MCF 10A (cell line): Measurements from ENCODE around the gene SOX15. TPM values are rescaled to one million over a fixed set of nuclear protein-coding genes. Genes with fewer than 3 reads are reported as not detected.

Source experiments
- BruUV-seq: library from RNA; stranded (reverse); fragments of 400-500 nt; replicated peaks from 2 replicates; lab custom pipeline; 2021; lab: Mats Ljungman, UMichigan
- CTCF ChIA-PET: fragments of 300-600 bp; sonication (Branson Sonifier 250); formaldehyde crosslinking; extraction: SDS; loops from one replicate; lab custom pipeline; 2021; ENCODE audit warnings: antibody characterized with exemption, inconsistent platforms; lab: Yijun Ruan, JAX
- POLR2A ChIA-PET: fragments of 300-600, 350-650 bp; sonication (Branson Sonifier 250); formaldehyde crosslinking; extraction: SDS; loops from one replicate; lab custom pipeline; 2020; ENCODE audit warnings: antibody characterized with exemption, inconsistent platforms; lab: Yijun Ruan, JAX
- DNase-seq: peaks from one replicate; pipeline ENCODE4 v3.0.0-alpha.2; 2018; ENCODE audit not compliant: unreplicated experiment
- H3K27ac Mint-ChIP-seq: one replicate; pipeline ENCODE4 v1.8.0; 2022; ENCODE audit warnings: mild to moderate bottlenecking, low read depth, mixed read lengths; ENCODE audit not compliant: unreplicated experiment
- H3K27me3 Mint-ChIP-seq: one replicate; pipeline ENCODE4 v1.8.0; 2022; ENCODE audit warnings: mixed read lengths; ENCODE audit not compliant: insufficient read depth, unreplicated experiment
- H3K36me3 Mint-ChIP-seq: one replicate; pipeline ENCODE4 v1.8.0; 2022; ENCODE audit warnings: mild to moderate bottlenecking, moderate library complexity, mixed read lengths; ENCODE audit not compliant: insufficient read depth, unreplicated experiment
- H3K4me1 Mint-ChIP-seq: one replicate; pipeline ENCODE4 v1.8.0; 2022; ENCODE audit warnings: mixed read lengths; ENCODE audit not compliant: insufficient read depth, unreplicated experiment
- H3K4me3 Mint-ChIP-seq: one replicate; pipeline ENCODE4 v1.8.0; 2022; ENCODE audit warnings: mild to moderate bottlenecking, moderate library complexity, mixed read lengths; ENCODE audit not compliant: unreplicated experiment
- H3K9me3 Mint-ChIP-seq: one replicate; pipeline ENCODE4 v1.8.0; 2022; ENCODE audit warnings: mixed read lengths; ENCODE audit not compliant: unreplicated experiment
- CTCF ChIP-seq: fragments of 200-600 bp; IDR thresholded peaks from one replicate; pipeline ENCODE4 v1.8.0; 2022; ENCODE audit warnings: antibody characterized with exemption, mild to moderate bottlenecking; ENCODE audit not compliant: unreplicated experiment
- intact Hi-C: fragments of 100-400 bp; cut with micrococcal nuclease; formaldehyde crosslinking; loops from 2 replicates; pipeline ENCODE4 v1.14.1; 2022
- total RNA-seq: library from RNA; stranded (reverse); gene quantifications from 2 replicates; pipeline ENCODE4 v1.2.3, GENCODE V29; 2022

The SOX15 gene
- total RNA-seq, 1 experiment from 2014 or later = 34.4 TPM

GRCh38 chr17:7538891-7539545 is 50.9 kb downstream of the SOX15 start:
- no peaks in the 10 kb centered on the region for H3K4me1 Mint-ChIP-seq
- H3K4me3 Mint-ChIP-seq = no peak overlapping the region
- H3K27ac Mint-ChIP-seq = no peak overlapping the region
- TF ChIP-seq CTCF = no peak
- POLR2A ChIA-PET = interaction anchor here (0.7 kb wide), 1 partner anchor 17 kb away, joined by 3 read pairs; no protein-coding TSS in a partner anchor
- H3K36me3 Mint-ChIP-seq = no peaks in the 10 kb centered on the region
- peaks cover 7% of the 10 kb centered on the region for H3K9me3 Mint-ChIP-seq
- no peak for DNase-seq
- H3K27me3 Mint-ChIP-seq = peaks cover 14% of the 10 kb centered on the region
- intact Hi-C loops = no loop called here
- BruUV-seq = no TSS peak
- CTCF ChIA-PET = interaction anchor here (0.6 to 0.7 kb wide), 2 partner anchors 18 to 19 kb away, joined by 3 read pairs; partner anchors contain the start of gene TNFSF13

Other genes with a start within 250 kb of the SOX15 start
- 9.2 and 10.1 TPM in 2 replicates for gene KCTD11, start 237.9 kb downstream of the SOX15 start, total RNA-seq
- not detected in 2 replicates for gene TMEM95, start 234.9 kb downstream of the SOX15 start, total RNA-seq
- 6.4 and 8.0 TPM in 2 replicates for gene TNK1, start 209.0 kb downstream of the SOX15 start, total RNA-seq
- gene PLSCR3, start 195.6 kb downstream of the SOX15 start, total RNA-seq = 53.8 and 59.0 TPM in 2 replicates
- gene TMEM256, start 186.0 kb downstream of the SOX15 start, total RNA-seq = 35.2 and 42.9 TPM in 2 replicates
- 6.7 and 9.0 TPM in 2 replicates for gene NLGN2, start 182.2 kb downstream of the SOX15 start, total RNA-seq
- gene SPEM1, start 169.8 kb downstream of the SOX15 start, total RNA-seq = not detected in 2 replicates
- gene SPEM2, start 164.5 kb downstream of the SOX15 start, total RNA-seq = not detected in 2 replicates
- not detected in 2 replicates for gene SPEM3, start 161.2 kb downstream of the SOX15 start, total RNA-seq
- 6.1 and 6.3 TPM in 2 replicates for gene TMEM102, start 154.7 kb downstream of the SOX15 start, total RNA-seq
- gene FGF11, start 150.6 kb downstream of the SOX15 start, total RNA-seq = 0.84 and 2.1 TPM in 2 replicates
- 3.3 and 7.8 TPM in 2 replicates for gene CHRNB1, start 145.0 kb downstream of the SOX15 start, total RNA-seq
- 26.3 and 29.1 TPM in 2 replicates for gene ZBTB4, start 110.5 kb downstream of the SOX15 start, total RNA-seq
- not detected in 2 replicates for gene SLC35G6, start 108.6 kb downstream of the SOX15 start, total RNA-seq
- gene POLR2A, start 105.7 kb downstream of the SOX15 start, total RNA-seq = 89.6 and 107 TPM in 2 replicates
- 3.5 and 3.9 TPM in 2 replicates for gene TNFSF12, start 41.0 kb downstream of the SOX15 start, total RNA-seq
- gene TNFSF13, start 31.3 kb downstream of the SOX15 start, total RNA-seq = 6.3 and 10.8 TPM in 2 replicates
- gene SENP3, start 28.2 kb downstream of the SOX15 start, total RNA-seq = 66.9 and 67.3 TPM in 2 replicates
- 6.9 and 10.6 TPM in 2 replicates for gene CD68, start 10.5 kb downstream of the SOX15 start, total RNA-seq
- gene MPDU1, start 6.2 kb downstream of the SOX15 start, total RNA-seq = 52.0 and 56.5 TPM in 2 replicates
- 60.7 and 65.1 TPM in 2 replicates for gene FXR2, start 24.8 kb upstream of the SOX15 start, total RNA-seq
- gene SAT2, start 37.7 kb upstream of the SOX15 start, total RNA-seq = 66.8 and 82.7 TPM in 2 replicates
- gene SHBG, start 40.0 kb upstream of the SOX15 start, total RNA-seq = 0.35 and 1.1 TPM in 2 replicates
- gene ATP1B2, start 60.8 kb upstream of the SOX15 start, total RNA-seq = not detected in 2 replicates
- gene TP53, start 97.4 kb upstream of the SOX15 start, total RNA-seq = 131 and 181 TPM in 2 replicates
- gene WRAP53, start 98.4 kb upstream of the SOX15 start, total RNA-seq = 10.7 and 11.7 TPM in 2 replicates
- gene EFNB3, start 115.1 kb upstream of the SOX15 start, total RNA-seq = 1.3 and 1.4 TPM in 2 replicates
- 0.05 and 0.12 TPM in 2 replicates for gene DNAH2, start 127.7 kb upstream of the SOX15 start, total RNA-seq
- 37.9 and 39.8 TPM in 2 replicates for gene KDM6B, start 244.1 kb upstream of the SOX15 start, total RNA-seq